HG03457 (cell line): ENCODE results near the gene ENAH.
"Not testable (repeated sequence)": the region's sequence is repeated elsewhere in the genome, so short reads cannot be mapped to it uniquely, and the experiment has no call there.

ENCODE experiments used
- ATAC-seq: cut with Tn5 transposase; IDR thresholded peaks from one replicate; pipeline ENCODE4 v1.9.1; 2021; ENCODE audit warnings: moderate number of reproducible peaks; ENCODE audit not compliant: unreplicated experiment

ENAH gene

DNA sequence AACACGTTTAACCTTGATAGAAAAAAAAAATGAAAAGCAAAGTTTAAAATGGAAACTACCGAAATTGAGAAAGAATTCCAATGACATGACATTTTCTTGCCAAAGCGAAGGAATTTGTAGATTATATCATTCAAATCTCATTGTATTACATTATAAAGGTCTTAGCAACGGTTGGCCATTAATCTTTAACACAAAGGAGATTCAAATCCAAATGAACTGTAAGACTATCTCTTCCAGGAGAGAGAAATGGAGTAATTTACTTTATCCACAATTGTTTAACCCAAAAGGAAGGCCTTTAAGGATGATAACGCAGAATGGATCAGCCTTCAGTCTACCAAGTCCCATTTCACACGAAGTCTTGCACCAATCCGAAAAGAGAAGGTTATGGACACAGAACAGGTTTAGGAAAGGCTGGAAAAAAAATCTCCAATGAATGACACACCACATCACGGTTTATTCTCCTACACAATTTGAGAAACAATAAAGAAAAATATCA is 1.5 kb downstream of the ENAH start:
- no peak for ATAC-seq

GRCh38 chr1:225650179-225650578 is 2.7 kb downstream of the ENAH start:
- no peak for ATAC-seq

GRCh38 chr1:225645194-225645895 is 7.6 kb downstream of the ENAH start:
- ATAC-seq = no peak

- no peak for ATAC-seq
Measured at GRCh38 chr1:225644666-225645065, 8.3 kb downstream of the ENAH start.

DNA sequence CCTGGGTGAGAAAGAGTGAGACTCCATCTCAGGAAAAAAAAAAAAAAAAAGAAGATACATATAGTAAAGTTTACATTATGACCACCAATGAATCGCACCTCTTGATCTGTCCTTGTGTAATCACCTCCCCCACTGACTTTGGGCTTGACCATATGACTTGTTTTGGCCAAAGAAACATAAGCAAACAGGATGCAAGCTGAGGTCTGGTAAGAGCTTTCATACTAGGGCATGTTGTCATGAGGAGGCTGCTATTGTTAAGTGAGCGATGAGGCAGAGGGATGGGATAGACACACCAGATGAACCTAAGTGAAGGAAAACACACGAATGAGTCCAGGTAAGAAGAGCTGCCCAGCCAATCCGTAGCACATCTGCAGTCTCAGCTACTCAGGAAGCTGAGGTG is 10.7 kb downstream of the ENAH start:
- ATAC-seq = no peak

- ATAC-seq = no peak
Measured at GRCh38 chr1:225638853-225639252, 14.1 kb downstream of the ENAH start.

DNA sequence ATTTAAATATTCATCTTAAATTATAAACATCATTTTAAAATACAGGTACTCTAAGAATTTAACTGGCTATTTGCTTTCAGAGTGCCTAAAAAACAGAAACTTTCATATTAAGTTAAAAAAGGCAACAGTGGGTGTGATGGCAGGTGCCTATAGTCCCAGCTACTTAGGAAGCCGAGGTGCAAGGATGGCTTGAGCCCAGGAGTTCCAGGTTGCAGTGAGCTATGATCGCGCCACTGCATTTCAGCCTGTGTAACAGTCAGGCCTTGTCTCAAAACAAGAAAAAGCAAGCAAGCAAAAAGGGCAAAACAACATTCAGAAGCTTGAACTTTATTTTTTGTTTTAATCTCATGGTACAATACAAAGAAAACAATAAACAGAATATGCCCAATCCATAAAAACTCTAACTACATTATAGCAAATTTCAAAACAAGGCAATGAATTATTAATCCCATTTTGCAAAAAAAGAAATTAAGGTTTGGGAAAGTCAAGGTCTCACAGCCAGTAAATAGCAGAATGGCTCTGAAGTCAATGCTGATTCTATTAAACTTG is 15.2 kb downstream of the ENAH start:
- no peak for ATAC-seq

GRCh38 chr1:225636992-225637391 is 15.9 kb downstream of the ENAH start:
- ATAC-seq = not testable (repeated sequence)

DNA sequence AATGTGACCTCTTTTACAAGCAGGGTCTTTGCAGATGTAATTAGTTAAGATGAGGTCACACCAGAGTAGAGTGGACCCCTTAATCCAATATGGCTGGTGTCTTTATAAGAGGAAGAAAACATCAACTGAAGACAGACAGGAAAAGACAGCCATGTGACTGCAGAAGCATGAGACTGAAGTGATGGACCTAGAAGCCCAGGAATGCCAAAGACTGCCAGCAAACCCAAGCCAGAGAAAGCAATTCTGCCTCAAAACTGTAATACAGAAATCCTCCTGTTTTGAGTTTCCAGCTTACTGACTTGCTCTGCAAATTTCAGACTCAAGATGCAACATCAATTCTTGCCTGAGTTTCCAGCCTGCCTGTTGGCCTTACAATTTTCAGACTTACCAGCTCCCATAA is 17.3 kb downstream of the ENAH start:
- ATAC-seq = no peak

- not testable (repeated sequence) for ATAC-seq
Measured at GRCh38 chr1:225632836-225633235, 20.1 kb downstream of the ENAH start.

DNA sequence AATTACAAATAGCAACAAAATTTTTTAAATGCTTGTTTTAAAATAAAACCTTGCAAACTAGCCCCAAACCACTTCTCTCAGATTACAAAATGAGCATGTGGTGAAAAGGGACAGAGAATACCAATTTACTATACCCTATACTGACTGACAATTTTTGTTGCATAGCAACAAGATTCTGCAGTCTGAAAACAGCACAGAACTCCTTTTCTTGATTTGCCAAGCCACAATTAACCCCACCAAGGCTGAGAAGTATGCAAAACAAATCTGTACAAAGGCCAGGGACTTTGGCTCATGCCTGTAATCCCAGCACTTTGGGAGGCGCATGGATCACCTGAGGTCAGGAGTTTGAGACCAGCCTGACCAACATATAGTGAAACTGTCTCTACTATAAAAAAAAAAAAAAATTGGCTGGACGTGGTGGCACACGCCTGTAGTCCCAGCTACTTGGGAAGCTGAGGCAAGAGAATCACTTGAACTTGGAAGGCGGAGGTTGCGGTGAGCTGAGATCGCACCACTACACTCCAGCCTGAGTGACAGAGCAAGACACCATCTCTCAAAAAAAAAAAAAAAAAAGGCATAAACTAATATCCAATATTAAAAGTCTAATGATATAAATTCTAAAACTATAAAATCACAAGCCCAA is 21.8 kb downstream of the ENAH start:
- no peak for ATAC-seq

- ATAC-seq = no peak
Measured at GRCh38 chr1:225629483-225629882, 23.4 kb downstream of the ENAH start.

DNA sequence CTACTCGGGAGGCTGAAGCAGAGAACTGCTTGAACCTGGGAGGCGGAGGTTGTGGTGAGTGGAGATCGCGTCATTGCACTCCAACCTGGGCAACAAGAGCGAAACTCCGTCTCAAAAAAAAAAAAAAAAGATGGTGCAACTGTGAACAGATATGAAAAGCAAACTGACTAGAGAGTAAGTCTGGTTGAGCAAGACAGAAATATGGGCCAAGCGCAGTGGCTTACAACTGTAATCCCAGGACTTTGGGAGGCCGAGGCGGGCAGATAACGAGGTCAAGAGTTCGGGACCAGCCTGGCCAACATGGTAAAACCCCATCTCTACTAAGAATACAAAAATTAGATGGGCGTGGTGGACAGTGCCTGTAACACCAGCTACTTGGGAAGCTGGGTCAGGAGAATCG is 24.1 kb downstream of the ENAH start:
- not testable (repeated sequence) for ATAC-seq

GRCh38 chr1:225627304-225627947 is 25.5 kb downstream of the ENAH start:
- ATAC-seq = no peak

DNA sequence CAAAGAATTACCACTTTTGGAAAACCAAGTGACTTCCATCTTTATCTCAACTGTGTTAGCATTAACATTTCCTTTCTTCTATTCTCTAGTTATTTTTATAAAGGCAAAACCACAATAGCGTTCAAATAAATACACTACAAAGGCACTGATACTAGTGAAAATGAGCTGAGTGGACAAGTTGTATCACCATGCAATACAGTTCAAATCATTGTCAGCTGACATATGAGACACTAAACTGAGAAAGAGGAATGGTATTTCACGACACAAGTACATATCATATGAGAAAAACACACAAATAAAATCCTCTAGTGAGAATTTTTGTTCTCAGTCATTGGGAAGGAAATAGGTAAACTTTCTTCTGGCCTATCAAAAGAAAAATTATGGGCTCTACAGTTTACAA is 26.2 kb downstream of the ENAH start:
- ATAC-seq = no peak

DNA sequence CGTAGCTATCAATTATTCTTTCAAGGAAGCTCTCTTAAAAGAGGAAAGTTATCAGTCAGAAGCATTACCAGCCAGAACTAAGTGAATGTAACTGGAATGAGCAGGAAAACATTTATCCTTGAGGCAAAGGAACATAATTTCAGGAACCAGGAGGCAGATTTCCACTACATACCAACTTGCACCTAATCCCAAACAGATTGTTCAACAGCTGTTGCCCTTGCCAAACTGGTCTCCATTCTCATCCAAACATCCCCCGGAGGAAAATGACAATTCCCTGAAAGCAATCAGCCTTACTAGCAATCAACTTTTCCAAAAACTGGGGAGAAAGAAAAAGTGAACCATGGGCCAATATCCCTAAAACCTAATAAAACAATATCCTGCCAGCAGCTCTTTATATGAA is 35.0 kb downstream of the ENAH start:
- ATAC-seq = no peak

GRCh38 chr1:225617479-225617878 is 35.4 kb downstream of the ENAH start:
- ATAC-seq = no peak

GRCh38 chr1:225615403-225615790 is 37.5 kb downstream of the ENAH start:
- ATAC-seq = not testable (repeated sequence)

- ATAC-seq = no peak
Measured at GRCh38 chr1:225613006-225613405, 39.9 kb downstream of the ENAH start.

GRCh38 chr1:225612287-225612686 is 40.6 kb downstream of the ENAH start:
- no peak for ATAC-seq

- no peak for ATAC-seq
Measured at GRCh38 chr1:225611537-225612223, 41.2 kb downstream of the ENAH start.
